HFFc6 (cell line): ENCODE results near the gene ADGRV1. TPM values are rescaled to one million over a fixed set of nuclear protein-coding genes. Genes with fewer than 3 reads are reported as not detected.

Experiments
- DNase-seq: peaks from one replicate; pipeline ENCODE4 v3.0.0-alpha.2; 2018
- H3K27ac Mint-ChIP-seq: 2 replicates; pipeline ENCODE4 v1.8.0; 2020; ENCODE audit warnings: mild to moderate bottlenecking, mixed read lengths
- H3K27me3 Mint-ChIP-seq: 2 replicates; pipeline ENCODE4 v1.8.0; 2021; ENCODE audit warnings: mild to moderate bottlenecking, moderate library complexity, mixed read lengths; ENCODE audit not compliant: insufficient read depth
- H3K36me3 Mint-ChIP-seq: 2 replicates; pipeline ENCODE4 v1.8.0; 2021; ENCODE audit warnings: low read depth, mixed read lengths
- H3K4me1 Mint-ChIP-seq: 2 replicates; pipeline ENCODE4 v1.8.0; 2020; ENCODE audit warnings: low read depth, mixed read lengths
- H3K4me3 Mint-ChIP-seq: 2 replicates; pipeline ENCODE4 v1.8.0; 2020; ENCODE audit warnings: mild to moderate bottlenecking, moderate library complexity, mixed read lengths
- H3K9me3 Mint-ChIP-seq: 2 replicates; pipeline ENCODE4 v1.8.0; 2020; ENCODE audit warnings: mild to moderate bottlenecking, mixed read lengths
- CTCF ChIP-seq: fragments of 200-600 bp; sonication (generic); IDR thresholded peaks from 2 replicates; pipeline ENCODE4 v1.5.0; 2021; ENCODE audit warnings: antibody characterized with exemption, mild to moderate bottlenecking
- total RNA-seq, 6 experiments: library from RNA; stranded (reverse); fragmentation: NEBNext Ultra II Directional; extraction: Animal tissue kit (Norgen Biotek cat#: 25700); gene quantifications; 2 replicates in 1 of 6; 3 replicates in 5 of 6; pipeline ENCODE4 v1.2.3, GENCODE V29; 2021

ADGRV1 gene
- total RNA-seq, 6 experiments from 2014 or later, result not detected

GRCh38 chr5:90939211-90939610 is 380.6 kb downstream of the ADGRV1 start:
- Mint-ChIP-seq H3K27me3 (no peaks in the 10 kb centered on the region), H3K27ac (no peak overlapping the region), H3K36me3 (no peaks in the 10 kb centered on the region), H3K9me3 (no peaks in the 10 kb centered on the region), H3K4me1 (peaks cover 19% of the 10 kb centered on the region), H3K4me3 (no peak overlapping the region)
- DNase-seq, result no peak
- no peak for TF ChIP-seq CTCF

- no peak for TF ChIP-seq CTCF
- peaks cover 19% of the 10 kb centered on the region for H3K4me1 Mint-ChIP-seq
- DNase-seq, result no peak
- no peaks in the 10 kb centered on the region for H3K9me3 Mint-ChIP-seq
- no peak overlapping the region for H3K27ac Mint-ChIP-seq
- H3K27me3 Mint-ChIP-seq, result no peaks in the 10 kb centered on the region
- H3K4me3 Mint-ChIP-seq, result no peak overlapping the region
- no peaks in the 10 kb centered on the region for H3K36me3 Mint-ChIP-seq
These were observed 381.8 kb downstream of the ADGRV1 start for GRCh38 chr5:90940227-90940995.

- TF ChIP-seq CTCF, result no peak
- Mint-ChIP-seq H3K9me3 (no peaks in the 10 kb centered on the region), H3K4me3 (no peak overlapping the region), H3K27ac (no peak overlapping the region), H3K4me1 (peaks cover 19% of the 10 kb centered on the region), H3K36me3 (no peaks in the 10 kb centered on the region), H3K27me3 (no peaks in the 10 kb centered on the region)
- no peak for DNase-seq
These were observed 382.6 kb downstream of the ADGRV1 start for GRCh38 chr5:90941002-90941720.

- TF ChIP-seq CTCF, result no peak
- H3K4me1 Mint-ChIP-seq, result peaks cover 16% of the 10 kb centered on the region
- H3K4me3 Mint-ChIP-seq, result no peak overlapping the region
- H3K27ac Mint-ChIP-seq, result no peak overlapping the region
- no peaks in the 10 kb centered on the region for H3K9me3 Mint-ChIP-seq
- H3K36me3 Mint-ChIP-seq, result no peaks in the 10 kb centered on the region
- H3K27me3 Mint-ChIP-seq, result 0 out of 2 replicates have a peak, but pooled peaks cover 2% of the 10 kb centered on the region
- DNase-seq, result no peak
These were observed 385.5 kb downstream of the ADGRV1 start for GRCh38 chr5:90944116-90944515.

GRCh38 chr5:90947667-90948066 is 389.1 kb downstream of the ADGRV1 start:
- H3K36me3 Mint-ChIP-seq, result no peaks in the 10 kb centered on the region
- H3K4me3 Mint-ChIP-seq, result no peak overlapping the region
- H3K27ac Mint-ChIP-seq, result no peak overlapping the region
- no peak for DNase-seq
- H3K27me3 Mint-ChIP-seq, result peaks cover 3% of the 10 kb centered on the region; the same call in 1 of the 2 replicates
- no peaks in the 10 kb centered on the region for H3K9me3 Mint-ChIP-seq
- no peak for TF ChIP-seq CTCF
- H3K4me1 Mint-ChIP-seq, result no peaks in the 10 kb centered on the region
